GM18873 (cell line): Measurements from ENCODE around the gene CEP120.
A peak's percentile ranks its signal among the peaks of the same experiment; 100 is the strongest.
"Not testable (repeated sequence)": the region's sequence is repeated elsewhere in the genome, so short reads cannot be mapped to it uniquely, and the experiment has no call there.

Experiments
- ATAC-seq: cut with Tn5 transposase; IDR thresholded peaks from one replicate; pipeline ENCODE4 v1.9.1; 2021; ENCODE audit warnings: mild to moderate bottlenecking, moderate library complexity, moderate number of reproducible peaks; ENCODE audit not compliant: unreplicated experiment, low FRiP score

The CEP120 gene

DNA sequence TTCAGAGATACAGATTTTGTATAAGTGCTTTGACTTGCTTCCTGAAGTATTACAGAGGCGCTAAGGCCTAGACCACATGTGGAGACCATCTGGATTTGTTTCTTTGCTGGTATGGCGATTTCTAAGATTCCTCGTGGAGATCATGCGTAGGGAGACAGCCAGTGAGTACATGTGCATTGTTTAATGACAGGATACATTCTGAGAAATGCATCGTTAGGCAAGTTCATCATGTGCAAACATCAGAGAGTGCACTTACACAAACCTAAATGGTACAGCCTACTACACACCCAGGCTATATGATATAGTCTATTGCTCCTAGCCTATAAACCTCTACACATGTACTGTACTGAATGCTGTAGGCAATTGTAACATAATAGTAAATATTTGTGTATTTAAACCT lies 16.5 kb upstream of the CEP120 start:
- ATAC-seq: no peak

DNA sequence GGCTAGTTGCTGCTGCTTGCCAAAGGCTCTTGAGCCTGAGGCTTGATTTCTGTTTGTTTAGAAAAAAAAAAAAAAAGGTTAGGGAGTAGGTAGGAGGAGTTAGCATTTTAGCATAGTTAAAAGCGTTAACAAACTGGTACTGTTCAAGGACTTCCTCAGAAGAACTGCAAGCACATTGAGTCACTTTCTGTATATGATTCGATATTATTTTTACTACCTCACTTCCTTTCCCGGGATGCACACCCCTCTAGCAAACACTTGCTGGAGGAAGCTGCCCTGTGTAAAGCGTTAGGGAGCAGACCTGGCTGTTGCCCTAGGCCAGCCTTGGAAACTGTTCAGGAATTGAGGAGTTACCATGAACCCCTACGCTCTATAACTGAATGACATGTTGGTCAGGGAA lies 15.7 kb upstream of the CEP120 start:
- ATAC-seq: no peak

DNA sequence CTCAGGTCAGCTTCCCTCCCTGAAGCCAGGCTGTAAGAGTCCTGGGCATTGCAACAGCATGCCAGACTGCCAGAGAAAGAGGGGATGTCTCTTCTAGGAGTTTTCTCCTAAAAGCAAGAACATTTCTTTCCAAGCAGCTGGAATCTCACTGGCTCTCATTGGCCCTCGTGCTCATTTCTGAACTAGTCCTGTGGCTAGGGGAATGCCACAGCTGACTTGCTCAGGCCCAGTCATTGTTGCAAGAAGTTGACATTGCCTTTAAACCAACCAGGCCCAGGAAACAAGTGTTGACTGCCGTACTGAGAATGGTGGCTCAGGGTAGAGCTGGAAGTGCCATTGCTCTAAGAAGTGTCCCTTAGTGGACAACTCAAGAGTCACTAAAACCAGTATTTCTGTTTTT lies 15.0 kb upstream of the CEP120 start:
- peak; percentile 85 for ATAC-seq

DNA sequence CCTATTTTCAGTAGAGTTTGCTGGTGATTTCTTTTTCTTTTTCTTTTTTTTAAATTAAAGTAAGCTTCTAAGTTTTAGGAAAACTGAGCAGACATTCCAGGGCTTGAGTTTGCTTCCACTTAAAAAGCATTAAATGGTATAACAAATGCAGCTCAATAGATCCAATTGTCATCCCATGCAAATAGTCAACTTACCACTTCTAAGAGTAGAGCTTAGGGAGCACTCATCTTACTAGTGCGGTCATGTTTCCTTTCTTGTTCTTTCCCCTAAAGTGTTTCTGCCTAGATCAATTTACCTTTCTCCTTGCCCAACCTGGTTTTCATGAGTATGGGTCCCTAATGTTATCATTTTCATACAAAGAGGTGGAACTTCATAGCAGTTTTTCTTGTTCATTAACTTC lies 13.0 kb upstream of the CEP120 start:
- no peak for ATAC-seq

DNA sequence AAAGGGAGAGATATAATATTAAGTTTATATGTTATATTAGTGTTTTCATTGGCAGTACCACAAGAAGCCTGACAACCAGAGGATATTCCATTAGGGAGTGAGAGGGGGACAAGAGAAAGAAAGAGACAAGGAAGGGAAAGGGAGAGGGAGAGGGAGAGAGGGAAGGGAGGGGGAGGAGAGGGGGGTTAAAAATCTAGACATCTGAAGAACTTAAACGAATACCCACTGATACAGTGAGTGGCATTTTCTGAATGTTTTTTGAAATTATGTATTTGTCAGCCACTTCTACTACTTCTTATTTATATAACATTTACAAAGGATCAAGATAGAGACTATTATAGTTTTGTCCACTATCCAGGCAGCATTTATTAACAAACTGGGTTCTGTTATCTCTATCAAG lies 11.6 kb upstream of the CEP120 start:
- ATAC-seq: no peak

DNA sequence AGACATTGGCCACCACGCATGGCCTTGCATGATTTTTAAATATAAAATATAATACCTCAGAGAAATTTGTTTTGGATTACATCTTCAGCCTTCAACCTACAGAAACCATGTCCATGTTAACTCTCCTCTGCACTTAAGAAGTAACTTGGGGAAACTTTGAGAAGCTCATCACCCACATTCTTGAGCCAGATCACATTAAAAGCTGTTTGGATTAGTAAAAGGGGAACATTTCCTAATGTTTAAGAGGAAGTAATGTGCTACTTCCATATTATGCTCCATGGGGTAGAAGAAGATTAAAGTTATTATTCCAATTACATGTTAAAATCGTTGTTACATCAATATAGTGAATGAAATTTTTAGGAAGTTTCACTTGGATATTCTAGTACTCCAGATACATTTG lies 10.4 kb upstream of the CEP120 start:
- no peak for ATAC-seq

DNA sequence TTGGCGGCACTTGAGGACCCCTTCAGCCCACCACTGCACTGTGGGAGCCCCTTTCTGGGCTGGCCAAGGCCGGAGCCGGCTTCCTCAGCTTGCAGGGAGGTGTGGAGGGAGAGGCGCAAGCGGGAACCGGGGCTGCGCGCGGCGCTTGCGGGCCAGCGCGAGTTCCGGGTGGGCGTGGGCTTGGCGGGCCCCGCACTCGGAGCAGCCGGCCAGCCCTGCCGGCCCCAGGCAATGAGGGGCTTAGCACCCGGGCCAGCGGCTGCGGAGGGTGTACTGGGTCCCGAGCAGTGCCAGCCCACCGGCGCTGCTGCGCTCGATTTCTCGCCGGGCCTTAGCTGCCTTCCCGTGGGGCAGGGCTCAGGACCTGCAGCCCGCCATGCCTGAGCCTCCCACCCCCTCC lies 7.2 kb upstream of the CEP120 start:
- not testable (repeated sequence) for ATAC-seq

DNA sequence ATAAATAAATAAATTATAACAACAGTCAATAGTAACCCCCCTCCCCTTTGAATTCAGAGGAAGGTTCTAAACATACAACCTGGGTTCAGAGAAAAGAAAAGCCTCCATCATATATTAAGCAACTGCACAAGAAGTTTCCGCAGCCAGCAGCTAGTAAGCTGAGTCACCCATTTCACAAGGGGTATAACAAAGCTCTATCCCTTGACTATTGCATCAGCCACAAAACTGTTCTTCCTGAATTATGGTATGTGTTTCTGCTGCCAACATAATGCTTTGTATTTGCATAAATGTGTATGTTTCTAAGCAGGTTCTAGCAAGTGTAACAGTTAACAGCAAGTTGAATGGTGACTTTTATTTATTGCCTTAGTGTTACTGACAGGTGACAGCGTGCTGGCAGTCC lies 6.8 kb upstream of the CEP120 start:
- ATAC-seq: no peak

DNA sequence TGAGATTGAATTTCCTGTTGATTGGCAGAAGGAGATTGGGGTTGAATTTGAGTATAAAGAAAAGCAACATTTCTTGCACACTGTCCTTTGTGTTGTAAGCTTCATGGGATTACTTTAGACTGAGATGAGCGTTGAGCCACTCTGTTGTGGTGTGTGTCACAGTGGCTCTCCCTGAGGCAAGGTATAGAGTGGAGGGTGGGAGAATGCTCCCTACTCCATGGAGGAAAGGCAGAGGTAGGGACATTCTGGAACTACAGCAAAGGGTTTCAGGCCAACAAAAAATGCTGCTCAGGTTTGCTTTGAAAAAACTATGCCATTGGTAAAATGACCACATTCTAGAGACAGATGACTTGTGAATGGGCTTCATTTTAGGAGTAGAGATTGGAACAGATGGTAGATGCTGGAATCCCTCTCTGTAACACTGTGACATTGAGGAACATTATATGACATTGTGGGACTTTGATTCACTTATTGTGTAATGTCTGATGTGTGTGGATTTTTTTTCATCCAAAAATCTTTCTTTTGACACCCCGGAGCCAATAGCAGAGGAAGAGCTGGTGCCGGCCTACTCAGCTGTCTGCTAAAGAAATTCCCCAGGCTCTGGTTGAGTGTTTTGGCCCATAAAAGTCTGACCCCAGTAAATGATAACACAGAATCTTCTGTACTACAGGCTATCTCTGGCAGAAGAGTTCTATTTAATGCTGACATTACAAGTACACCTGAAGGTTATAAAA lies 6.2 kb upstream of the CEP120 start:
- no peak for ATAC-seq

DNA sequence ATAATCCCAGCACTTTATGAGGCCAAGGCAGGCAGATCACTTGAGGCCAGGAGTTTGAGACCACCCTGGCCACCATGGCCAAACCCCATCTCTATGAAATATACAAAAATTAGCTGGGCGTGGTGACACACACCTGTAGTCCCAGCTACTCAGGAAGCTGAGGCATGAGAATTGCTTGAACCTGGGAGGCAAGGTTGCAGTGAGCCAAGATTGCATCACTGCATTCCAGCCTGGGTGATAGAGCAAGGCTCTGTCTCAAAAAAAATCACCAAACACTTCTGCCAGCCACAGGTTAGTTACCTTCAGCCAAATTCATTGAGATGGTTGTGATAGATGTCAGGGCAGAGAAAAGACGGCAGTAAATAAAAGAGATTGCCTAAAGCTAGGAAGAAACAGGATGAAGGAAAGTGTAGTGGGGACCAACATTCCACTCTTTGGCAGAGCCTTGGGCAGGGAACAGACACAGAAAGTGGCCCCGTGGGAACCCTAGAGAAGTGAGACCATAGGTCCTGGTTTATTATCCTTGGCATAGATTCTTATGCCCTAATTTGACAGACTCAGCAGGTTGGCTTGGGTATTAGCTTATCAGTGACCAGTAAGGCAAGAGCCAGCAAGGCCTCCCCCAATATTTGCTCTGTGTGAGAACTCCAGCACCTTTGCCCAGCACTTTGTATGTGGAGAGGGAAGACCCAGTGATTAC lies 5.5 kb upstream of the CEP120 start:
- ATAC-seq: no peak

DNA sequence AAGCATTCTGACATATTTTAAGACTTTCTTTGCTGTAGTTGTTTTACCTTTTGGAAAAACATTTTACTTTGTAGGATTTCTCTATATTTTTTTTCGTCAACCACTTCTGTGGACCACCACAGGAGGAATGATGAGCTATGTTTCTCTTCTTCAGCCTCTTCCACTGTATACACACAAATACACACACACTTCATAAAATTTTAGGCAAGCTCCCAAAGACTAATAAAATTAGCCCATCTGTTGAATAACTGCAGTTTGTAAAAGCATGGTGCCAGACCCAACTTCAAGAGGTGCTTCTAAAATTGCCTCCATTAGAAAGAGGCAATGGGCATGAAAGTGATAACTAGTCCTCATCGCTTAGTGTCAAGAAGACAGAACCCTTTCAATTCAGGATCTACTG lies 4.1 kb upstream of the CEP120 start:
- no peak for ATAC-seq

DNA sequence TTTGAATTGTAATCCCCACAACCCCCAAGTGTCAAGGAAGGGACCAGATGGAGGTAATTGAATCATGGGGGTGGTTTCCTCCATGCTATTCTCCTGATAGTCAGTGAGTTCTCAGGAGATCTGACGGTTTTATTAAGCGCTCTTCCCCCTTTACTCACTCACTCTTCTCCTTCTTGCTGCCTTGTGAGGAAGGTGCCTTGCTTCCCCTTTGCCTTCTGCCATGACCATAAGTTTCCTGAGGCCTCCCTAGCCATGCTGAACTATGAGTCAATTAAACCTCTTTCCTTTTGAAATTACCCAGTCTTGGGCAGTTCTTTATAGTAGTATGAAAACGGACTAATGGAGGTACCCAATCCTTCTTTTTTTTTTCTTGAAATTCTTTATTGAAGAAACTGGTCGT lies 2.2 kb upstream of the CEP120 start:
- no peak for ATAC-seq

DNA sequence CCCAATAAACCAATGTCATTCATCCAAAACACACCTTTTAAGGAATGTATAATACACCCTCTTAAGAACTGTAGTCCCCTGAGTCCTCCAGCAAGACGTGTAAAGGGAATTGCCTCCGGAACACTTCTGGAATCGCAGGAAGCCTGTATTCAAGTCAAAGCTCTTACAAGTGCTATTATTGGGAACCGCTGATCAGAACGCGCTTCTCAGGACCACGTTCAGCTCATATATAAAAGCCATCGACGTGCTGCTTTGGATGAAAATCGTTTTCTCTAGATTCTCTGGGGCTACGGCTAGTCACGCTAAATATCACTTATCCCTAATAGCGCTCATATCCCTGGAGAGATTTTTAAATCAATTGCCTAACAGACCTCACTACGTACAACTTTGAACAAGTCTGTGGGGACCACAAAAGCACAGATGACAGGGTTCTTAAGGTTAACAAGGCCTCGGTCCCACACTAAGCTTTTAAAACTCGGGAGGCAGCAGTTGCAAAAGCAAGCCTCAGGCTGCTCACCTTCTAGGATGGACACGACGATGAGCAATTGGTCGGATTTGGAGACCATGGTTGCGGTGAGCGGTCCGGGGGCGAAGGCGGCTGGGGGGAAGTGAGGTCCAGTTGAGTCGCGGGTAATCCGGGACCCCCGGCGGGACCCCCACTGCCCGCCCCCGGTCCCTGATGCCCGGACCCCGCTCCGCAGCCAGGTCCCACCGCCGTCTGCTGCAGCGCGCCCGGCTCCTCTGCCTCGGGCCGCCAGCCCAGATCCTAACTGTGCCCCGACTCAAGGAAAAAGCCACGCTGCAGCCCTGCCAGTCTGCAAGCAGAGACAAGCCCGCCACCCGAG lies 548 bp downstream of the CEP120 start:
- ATAC-seq: peak; percentile 1

DNA sequence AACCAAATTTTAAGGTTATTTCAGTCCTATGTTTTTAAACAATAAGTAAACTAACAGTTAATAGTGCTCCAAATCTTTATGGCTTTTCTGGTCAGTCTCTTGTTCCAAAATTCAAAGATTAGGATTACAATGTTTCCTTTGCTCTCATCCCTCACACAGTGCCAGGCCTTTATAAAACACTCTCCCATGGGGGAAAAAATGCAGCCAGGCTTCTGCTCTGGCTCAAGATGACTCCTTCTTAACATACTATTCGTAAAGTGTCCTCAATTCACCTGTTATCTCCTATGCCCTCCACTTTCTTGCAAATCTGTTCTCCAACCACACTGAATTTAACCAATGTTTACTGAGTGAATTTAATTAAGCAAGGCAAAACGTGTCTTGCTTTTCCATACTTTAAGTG lies 1.4 kb downstream of the CEP120 start:
- no peak for ATAC-seq

DNA sequence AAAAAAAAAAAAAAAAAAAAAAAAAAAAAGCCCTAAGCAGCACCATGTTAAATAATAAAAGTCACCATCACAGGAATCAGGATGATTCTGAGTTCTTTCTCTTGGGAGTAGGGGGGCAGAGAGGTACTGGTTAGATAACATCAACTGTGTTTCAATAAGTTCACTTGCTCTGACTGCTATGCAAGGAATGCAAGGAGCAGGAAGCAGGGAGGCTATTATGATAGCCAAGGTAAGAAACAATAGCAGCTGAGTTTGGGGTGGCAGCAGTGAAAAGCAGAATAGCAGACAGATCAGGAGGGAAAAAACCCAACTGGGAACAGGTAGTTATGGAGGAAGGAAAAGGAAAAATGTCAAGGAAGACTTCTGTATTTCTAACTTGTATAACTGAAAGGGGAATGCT lies 8.2 kb downstream of the CEP120 start:
- no peak for ATAC-seq

DNA sequence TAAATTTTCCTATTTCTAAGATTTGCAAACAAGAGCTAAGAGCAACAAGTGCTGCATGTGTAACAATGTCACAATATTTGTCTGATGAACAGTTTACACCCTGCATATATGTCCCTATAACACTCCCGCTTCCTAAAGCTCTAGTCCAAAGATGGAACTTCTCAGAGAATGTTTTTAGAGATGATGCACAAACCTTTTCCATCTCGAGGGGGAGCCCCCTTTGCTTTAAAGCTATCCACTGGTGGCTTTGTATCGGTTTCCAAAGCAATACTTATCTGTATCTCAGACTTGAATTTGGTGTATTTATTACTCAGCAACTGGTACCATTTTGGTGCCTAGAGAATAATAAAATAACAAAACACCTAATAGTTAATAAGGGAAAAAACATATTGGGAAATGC lies 11.0 kb downstream of the CEP120 start:
- no peak for ATAC-seq

DNA sequence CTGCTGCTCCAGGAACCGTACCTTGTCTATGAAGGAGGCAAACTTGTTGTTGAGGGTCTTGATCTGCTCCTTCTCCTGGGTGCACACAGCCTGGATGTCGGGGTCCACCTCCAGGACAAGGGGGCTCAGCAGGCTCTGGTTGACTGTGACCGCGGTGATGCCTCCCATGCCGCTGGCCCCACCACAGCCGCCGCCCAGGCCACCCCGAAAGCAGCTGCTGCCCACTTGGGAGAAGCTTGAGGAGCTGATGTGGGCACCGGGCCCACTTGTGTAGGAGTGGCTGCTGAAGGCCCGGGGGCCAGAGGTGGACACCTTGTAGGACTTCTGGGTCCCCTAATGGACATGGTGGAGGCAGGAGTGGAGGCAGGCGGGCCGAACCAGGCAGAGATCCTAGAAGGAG lies 21.2 kb downstream of the CEP120 start:
- not testable (repeated sequence) for ATAC-seq

DNA sequence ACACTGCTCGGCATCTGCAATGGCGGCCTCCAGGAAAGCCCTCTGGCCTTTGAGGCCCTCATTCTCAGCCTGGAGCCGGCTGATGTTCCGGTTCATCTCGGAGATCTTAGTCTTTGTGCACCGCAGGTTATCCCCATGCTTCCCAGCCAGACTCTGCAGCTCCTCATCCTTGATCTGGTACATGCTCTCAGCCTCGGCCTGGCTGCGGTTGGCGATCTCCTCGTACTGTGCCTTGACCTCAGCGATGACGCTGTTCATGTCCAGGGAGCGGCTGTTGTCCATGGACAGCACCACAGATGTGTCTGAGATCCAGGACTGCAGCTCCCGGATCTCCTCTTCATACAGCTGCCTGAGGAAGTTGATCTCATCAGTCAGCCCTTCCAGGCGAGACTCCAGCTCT lies 21.9 kb downstream of the CEP120 start:
- no peak for ATAC-seq

DNA sequence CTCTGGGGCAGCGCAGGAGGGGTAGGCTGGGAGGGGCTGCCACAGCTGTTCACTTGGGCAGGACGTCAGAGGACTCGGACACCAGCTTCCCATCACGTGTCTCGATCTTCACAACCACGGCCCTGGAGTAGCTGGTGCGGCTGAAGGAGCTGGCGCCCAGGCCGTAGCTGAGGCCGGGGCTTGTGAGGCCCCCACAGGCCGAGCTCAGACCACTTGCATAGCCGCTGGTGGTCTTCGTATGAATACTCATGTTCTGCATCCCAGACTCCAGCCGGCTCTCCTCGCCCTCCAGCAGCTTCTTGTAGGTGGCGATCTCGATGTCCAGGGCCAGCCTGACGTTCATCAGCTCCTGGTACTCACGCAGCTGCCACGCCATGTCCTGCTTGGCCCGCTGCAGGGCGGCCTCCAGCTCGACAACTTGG lies 22.3 kb downstream of the CEP120 start:
- not testable (repeated sequence) for ATAC-seq

DNA sequence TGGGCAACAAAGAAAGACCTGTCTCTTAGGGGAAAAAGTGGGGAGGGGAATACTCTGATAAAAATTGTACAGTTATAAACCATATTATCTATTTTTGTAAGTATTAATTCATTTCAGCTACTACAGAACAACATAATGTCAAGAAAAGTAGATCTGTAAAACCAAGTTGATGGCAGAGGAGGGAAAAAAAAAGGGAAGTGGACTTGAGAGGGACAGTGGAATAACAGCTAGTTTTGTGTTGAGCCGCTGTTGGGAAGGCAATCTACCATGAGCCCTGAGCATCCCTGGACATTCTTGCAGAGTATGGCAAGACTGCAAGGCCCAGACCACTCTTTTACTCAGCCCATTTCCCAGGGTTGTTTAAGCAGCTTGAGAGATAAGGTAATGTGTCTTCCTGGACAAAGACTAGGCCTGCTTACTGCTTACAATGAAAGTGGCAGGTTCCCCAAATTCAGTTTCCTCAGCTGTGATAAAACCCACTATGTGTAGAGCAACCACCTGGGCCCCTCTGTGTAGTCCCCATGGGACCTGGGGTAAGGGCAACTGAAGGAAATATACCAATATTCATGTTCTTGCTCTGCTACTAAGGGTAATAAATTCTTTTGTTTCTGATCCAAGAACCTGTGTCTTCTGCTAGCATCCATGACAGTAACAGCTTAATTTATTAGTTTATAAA lies 25.0 kb downstream of the CEP120 start:
- ATAC-seq: no peak

DNA sequence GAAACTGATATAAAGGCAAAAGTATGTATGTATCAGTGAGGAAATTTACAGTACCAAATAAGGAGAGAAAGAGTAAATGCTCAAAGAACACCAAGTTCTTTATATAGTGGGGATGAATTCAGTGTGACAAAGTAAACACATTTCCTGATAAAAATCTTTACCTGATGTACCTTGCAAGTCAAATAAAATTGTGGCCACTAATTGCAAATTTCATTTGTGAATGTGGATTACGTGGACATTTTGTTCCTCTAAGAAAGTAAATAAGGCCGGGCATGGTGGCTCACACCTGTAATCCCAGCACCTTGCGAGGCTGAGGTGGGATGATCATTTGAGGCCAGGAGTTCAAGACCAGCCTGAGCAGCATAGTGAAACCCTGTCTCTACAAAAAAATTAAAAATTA lies 25.7 kb downstream of the CEP120 start:
- no peak for ATAC-seq
